Measurements from ENCODE around the gene BIN1.

BIN1 gene

DNA sequence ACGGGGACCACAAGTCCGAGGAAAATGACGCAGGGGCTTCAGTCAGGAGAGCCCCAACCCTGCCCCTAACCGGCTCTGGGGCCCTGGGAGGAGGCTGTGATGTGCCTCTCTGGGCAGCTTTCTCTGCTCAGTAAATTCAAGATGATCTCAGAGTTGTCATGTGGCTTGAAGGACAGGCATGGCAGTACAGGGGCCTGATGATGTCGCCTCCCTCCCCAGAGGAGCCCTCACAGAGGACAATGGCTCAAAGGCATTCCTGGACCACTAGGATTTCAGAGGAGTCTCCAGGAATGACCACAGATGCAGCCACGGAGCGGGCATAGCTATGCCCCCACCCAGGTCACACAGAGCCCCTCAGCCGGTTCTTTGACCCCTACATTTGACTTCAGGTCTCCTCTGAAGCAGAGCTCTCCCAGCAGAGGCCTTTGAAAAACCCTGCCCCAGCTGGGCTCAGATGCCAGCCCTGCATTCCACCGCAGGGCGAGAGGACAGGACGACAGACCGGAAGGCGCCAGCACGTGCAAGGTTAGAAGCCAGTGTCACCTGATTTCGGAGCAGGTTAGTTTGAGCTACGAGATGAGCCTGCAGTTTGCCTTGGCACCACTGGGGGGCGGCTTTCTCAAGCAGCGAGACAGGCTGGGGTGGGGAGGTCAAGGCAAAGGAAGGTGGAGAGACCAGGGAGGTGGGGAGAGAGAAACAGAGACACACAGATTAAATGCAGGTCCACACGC lies 39.2 kb downstream of the BIN1 start:
- DNase-seq (ENCODE audit: low spot score) = peak; percentile 82
- TF ChIP-seq, protein P1, sequence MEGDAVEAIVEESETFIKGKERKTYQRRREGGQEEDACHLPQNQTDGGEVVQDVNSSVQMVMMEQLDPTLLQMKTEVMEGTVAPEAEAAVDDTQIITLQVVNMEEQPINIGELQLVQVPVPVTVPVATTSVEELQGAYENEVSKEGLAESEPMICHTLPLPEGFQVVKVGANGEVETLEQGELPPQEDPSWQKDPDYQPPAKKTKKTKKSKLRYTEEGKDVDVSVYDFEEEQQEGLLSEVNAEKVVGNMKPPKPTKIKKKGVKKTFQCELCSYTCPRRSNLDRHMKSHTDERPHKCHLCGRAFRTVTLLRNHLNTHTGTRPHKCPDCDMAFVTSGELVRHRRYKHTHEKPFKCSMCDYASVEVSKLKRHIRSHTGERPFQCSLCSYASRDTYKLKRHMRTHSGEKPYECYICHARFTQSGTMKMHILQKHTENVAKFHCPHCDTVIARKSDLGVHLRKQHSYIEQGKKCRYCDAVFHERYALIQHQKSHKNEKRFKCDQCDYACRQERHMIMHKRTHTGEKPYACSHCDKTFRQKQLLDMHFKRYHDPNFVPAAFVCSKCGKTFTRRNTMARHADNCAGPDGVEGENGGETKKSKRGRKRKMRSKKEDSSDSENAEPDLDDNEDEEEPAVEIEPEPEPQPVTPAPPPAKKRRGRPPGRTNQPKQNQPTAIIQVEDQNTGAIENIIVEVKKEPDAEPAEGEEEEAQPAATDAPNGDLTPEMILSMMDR (IDR thresholded peaks at IDR 0.05; ENCODE audit: extremely low read depth, missing control alignments) = peak; percentile 93

DNA sequence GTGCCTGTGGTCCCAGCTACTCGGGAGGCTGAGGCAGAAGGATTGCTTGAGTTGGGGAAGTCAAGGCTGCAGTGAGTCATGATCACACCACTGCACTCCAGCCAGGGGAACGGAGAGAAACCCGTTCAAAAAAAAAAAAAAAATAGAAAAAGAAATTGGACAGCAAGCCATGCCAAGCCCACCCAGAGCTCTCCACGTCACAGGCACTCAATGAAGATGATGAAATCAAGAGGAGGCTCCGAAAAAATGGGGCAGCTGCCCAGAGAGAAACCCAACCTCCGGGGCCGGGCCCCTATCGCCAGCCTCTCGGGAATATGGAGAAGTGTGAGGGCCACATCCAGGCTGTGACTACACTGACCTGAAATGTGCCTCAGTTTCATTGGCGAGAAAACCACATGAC lies 40.0 kb downstream of the BIN1 start:
- TF ChIP-seq, protein P1 (IDR thresholded peaks at IDR 0.05; ENCODE audit: extremely low read depth, missing control alignments) = no peak
- DNase-seq (ENCODE audit: low spot score) = no peak

DNA sequence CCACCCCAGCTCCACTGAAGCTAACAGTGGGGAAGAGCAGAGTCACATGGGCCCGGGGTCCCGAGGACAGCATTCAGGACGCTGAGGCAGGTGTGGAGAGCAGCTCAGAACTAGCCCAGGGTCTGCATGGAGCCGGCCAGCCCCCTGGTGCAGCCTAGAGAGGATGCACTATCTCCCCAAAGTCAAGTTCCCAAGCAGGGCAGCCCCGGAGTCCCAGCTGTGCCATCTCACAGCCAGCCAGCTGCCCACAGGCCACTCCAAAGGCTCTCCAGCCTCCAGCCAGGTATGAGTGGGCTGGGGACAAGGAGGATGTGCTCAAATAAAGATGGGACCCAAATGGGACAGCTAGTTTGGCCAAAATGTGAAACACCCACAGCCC lies 41.0 kb downstream of the BIN1 start:
- DNase-seq (ENCODE audit: low spot score) = no peak
- TF ChIP-seq, protein P1 (IDR thresholded peaks at IDR 0.05; ENCODE audit: extremely low read depth, missing control alignments) = no peak

DNA sequence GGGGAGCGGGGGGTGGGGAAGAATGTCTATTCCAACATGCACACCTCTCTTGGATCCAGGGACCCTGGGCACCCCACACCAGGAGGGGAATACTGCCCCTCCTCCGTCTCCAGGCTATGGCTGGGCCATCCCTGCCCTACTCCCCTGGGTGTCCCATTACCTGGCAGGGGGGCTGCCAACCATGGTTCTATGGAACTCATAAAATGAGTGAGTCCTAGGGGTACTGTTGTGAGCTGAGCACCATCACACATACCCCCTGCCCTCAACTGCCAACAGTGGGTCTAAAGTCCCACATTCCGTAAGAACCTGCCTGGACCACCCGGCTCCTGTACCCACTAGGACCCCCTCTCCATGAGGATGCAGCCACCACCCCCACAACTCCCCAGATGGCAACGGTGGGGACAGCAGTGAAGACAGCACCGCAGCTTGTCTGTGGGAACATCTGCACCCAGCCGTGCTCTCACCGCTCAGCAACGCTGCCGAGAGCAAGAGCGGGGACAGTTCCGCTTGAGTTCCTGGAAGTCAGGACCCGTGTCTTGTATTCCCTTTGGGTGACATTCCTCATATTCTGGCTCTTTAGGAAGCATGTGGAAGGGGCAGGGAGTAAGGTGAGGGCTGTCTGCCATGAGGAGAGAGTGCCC lies 41.5 kb downstream of the BIN1 start:
- TF ChIP-seq, protein P1 (IDR thresholded peaks at IDR 0.05; ENCODE audit: extremely low read depth, missing control alignments) = no peak
- DNase-seq (ENCODE audit: low spot score) = no peak

DNA sequence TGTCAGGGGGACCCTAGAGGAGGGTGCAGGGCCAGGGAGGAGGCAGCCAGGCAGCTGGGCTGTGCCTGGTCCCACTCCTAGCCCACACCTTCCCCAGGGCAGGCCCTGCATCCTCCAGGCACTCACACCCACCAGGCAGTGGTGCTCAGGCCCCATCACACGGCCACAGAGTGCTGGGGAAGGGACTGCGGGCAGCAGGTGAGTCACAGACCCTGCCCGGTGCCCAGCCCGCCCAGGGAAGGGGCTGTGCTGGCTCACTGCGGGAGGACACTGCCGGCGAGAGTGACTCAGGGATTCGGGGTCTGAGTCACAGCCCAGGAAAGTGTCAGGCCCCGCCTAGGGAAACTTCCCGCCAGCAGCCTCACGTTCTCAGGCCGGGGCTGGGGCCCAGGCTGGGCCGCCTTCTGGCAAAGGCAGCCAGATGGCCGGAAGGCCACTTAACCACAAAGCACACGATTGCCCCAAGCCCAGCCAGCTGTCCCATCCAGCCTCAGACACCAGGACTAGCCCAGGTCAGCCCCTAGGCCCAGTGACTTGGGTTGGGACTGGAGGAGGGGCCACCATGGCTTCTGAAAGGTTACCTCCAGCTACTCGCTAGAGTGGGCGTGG lies 42.2 kb downstream of the BIN1 start:
- DNase-seq (ENCODE audit: low spot score) = peak; percentile 91

DNA sequence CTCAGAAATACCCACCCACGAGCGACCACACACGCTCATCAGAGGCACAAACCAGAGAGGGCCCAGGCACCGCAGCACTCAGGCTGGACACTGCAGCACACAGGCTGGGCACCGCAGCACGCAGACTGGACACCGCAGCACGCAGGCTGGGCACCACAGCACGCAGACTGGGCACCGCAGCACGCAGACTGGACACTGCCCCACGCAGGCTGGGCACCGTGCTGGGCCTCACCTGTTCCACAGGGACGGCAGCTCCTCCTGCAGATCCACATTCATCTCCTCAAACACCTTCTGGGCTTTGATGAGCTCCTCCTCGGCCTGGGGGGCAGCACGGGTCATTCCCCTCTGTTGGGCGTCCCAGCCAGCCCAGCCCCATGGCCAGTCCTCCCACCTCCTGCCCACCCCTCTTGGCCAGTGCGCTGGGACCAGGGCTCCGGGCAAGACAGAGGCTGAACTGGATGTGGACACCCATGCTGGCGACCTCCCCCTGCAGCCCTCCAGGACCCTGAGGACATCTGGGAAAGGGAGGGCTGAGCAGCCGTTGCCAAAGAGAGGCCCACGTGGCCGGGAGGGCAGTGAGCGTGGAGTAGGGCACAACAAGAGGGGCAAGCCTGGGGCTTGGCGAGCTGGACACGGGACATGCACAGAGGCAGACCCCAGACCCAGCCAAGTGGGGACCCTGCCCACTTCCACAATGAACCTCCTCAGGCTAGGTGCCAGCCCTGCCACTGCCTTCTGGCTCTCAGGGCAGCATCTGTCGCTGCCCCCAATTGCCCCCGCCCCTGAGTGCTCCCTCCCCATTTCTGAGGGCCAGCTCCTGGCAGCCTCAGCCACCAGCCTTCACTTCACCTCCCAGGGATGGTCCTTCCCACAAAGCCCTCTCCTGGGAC lies 43.0 kb downstream of the BIN1 start:
- TF ChIP-seq, protein P1 (IDR thresholded peaks at IDR 0.05; ENCODE audit: extremely low read depth, missing control alignments) = no peak
- DNase-seq (ENCODE audit: low spot score) = no peak

More for the DNA sequence above, 42.2 kb downstream of the BIN1 start:
- TF ChIP-seq, protein P1 (IDR thresholded peaks at IDR 0.05; ENCODE audit: extremely low read depth, missing control alignments) = no peak

Data from GM20000 (cell line).